Inflammatory macrophage (primary cell): ENCODE data around the gene CPLX1.
"Not testable (repeated sequence)": the region's sequence is repeated elsewhere in the genome, so short reads cannot be mapped to it uniquely, and the experiment has no call there.

Experiments used
- DNase-seq, 2 donors: peaks; one replicate each; pipeline ENCODE4 v3.0.0-alpha.2; 2020 to 2022

CPLX1 gene

DNA sequence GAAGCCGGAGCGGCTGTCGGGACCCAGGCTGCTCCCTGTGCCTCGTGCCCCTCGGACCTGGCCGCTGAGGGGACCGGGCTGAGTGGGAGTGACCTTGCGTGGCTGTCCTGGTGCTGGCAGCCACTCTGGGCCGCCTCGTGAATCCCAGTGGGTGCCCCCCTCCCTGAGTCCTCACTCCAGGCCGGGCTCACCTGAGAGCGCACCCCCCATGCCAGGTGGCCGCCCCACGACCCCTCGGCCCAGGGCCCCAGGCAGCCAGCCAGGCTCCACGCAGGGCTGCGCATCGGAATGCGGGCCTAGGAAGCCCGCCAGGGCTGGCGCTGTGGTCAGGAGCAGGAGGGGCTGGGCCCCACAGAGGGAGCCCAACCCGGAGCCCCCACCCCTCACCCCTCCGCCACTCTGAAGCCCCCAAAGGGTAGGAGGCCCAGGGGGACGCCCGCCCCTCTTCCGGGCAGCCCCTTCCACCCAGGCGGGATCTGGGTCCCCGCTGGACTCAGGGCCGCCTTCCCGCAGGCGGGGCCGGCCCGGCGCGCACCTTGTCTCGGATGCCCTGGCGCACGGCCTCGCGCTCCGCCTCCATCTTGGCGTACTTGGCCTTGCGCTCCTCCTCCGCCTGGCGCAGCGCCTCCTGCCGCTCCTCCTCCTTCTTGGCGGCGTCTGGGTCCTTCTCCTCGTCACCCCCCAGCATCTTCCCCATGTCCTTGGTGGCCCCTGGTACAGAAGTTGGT, 33.9 kb downstream of the CPLX1 start:
- no peak for DNase-seq

DNA sequence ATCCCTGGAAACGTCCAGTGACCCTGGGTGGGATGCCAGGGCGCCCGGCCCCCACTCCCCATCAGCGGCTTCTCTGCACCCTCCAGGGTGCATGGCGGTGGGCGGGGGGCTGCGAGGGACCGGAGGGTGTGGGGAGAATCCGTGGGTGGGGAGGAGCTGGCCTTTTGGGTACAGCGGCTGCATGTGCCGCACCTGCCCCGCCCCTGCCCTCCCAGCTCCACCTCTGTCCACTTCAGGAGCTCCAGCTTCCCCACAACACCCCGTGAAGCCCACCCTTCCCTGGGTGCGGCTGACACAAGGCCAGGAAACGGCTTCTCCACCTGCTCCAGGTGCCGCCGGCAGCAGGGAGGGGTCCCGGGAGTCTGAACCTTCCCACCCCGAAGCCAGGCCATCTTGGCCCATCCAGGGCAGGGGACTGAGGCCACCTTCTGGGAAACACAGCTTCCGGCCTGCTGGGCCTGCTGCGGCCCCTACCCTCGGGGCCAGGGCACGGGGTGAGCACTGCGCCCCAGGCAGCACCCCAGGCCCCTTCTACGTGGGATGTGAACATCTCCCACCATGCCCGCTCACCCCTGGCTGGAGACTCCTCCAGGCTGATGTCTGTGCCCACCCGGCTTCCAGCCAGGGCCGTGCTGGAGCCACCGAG, 34.6 kb downstream of the CPLX1 start:
- DNase-seq: no peak

DNA sequence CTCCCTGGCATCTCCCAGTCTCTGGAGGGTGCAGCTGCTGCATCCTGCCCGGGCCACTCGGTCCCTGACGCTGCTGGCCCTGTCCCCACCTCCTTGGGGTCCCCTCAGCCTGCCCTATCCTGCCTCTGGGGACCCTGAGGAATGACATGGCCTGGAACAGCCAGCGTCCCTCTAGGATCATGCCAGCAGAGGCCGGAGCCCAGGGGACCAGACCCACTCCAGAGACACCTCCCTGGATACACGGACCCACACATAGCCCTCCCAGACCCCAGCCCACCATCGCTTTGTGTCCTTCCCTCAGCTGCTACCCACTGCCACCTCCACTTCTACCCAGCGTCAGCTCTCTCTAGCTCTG, 35.5 kb downstream of the CPLX1 start:
- no peak for DNase-seq

DNA sequence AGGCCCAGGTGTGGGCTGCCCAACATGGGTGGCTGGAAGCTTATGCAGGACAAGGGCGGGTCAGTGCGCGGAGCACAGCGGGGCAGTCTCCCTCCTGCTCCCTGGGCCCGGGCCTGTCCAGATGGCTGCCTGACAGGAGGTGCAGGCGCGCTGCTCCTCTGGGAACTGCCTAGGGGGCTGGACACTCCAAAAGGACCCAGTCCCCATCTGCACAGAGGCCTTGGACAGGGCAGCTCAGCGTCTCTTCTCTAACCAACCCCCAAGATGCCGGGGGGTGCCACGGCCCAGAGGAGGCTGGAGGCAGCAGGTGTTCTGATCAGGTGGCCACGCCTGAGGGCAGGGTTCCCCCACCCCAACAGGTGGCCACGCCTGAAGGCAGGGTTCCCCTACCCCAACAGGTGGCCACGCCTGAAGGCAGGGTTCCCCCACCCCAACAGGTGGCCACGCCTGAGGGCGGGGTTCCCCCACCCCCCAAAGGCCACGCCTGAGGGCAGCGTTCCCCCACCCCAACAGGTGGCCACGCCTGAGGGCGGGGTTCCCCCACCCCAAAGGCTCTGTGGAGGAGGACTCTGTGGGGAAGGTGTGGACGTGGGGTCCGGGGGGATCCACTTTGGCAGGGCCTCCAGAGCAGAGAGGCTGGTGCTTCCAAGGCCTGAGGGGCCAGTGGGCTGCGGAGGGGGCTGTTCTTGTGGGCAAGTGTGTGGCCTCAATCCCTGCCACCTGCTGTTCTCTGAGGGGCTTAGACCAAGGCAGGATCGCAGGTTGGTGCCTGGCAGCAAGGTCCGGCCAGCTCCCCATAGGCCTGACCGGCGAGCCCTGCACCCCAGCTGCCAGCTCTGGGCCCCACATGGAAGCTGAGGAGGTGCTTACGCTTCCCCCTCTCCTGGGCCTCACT, 36.1 kb downstream of the CPLX1 start:
- no peak for DNase-seq

DNA sequence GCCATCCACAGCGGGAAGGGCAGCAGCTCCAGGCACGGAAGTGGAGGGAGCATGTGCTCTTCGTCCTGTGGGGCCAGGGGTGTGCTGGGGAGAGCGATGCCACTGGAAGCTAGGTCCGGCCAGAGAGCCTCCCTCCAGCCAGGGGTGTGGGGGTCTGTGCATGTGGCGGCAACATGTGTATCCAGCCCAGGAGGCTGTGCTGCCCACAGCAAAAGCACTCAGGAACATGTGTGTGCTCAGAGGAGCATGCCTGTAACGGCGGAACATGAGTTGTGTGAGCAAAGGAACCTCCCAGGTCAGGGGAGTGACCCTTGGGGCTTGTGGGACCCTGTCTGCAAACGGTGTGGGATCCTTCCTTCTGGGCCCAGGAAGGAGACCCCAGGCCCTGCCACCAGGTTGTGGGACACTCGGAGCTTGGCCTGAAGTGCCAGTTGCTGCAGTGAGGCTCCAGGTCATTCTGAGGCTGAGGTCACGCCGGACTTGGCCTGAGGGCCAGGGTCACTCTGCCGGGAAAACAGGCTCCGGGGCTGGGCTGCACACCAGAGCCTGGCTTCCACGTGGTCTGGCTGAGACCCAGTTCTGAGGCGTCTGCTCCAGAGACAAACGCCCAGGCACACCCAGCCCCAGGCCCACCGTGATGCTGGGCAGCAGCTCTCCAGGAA, 37.2 kb downstream of the CPLX1 start:
- no peak for DNase-seq

DNA sequence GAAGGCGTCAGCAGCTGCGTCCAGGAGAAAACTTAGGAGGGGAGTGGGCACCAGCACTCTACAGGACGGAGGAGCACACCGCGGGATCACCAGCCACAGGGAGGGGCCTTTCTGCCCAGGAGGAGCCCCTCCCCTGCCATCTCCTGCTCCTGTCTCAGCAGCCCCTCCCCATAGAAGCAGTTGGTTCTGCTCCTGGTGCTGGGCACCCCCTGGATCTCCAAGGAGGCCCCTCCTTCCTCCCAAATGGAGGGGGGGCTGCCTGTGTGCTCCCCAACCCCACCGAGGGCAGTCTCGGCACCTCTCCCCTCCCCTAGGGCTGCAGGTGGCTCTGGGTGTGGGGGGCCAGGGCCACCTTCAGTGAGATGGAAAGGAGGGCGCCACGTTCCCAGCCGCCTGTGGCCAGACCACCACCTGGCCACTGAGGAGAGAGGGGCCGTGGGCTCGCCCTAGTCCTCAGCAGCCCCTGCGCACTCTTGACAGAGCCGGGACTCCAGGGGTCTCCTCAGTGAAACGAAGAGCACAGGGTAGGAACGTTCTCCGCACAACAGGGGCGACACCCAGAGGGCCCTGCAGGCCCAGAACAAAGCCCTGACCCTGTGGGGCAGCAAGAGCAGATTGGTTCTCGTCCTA, 37.8 kb downstream of the CPLX1 start:
- no peak for DNase-seq

DNA sequence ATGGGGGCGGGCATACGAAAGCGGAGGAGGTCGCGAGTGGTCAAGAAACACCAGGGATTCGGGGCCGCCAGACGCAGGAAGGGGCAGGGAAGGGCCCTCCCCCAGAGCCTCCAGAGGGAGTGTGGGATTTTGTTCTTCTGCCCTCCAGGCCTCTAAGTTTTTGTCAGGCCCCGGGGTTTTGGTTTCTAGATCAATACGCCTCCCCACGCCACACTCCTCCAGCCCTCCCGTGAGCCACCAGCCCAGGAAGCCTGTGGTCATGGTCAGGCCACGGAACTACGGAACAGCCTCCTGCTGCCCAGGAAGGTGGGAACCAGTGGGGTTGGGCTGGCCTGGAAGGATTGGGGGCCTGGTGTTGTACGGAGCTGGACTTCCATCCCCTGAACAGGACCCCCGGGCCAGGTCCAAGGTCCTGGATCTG, 38.4 kb downstream of the CPLX1 start:
- no peak for DNase-seq

DNA sequence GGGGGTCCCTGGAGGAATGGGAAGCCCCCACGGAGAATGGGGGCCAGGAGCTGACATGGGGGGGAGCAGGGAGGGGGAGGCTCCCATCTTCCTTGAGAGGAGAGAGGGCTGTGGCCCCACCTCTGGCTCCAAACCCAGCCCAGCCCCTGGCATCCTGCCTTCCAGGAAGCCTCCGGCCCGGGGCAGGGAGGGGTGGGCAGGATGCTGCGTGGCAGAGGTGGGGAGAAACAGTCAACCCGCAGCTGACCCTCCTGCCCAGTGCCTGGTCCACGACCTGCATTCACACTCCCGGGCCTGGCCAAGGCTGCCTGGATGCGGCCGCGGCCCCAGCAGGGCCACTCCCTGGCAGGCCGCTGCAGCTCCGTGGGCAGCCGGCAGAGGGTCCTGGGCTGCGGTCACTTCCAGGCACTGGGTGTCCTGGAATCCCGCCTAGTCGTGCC, 39.0 kb downstream of the CPLX1 start:
- DNase-seq: no peak

DNA sequence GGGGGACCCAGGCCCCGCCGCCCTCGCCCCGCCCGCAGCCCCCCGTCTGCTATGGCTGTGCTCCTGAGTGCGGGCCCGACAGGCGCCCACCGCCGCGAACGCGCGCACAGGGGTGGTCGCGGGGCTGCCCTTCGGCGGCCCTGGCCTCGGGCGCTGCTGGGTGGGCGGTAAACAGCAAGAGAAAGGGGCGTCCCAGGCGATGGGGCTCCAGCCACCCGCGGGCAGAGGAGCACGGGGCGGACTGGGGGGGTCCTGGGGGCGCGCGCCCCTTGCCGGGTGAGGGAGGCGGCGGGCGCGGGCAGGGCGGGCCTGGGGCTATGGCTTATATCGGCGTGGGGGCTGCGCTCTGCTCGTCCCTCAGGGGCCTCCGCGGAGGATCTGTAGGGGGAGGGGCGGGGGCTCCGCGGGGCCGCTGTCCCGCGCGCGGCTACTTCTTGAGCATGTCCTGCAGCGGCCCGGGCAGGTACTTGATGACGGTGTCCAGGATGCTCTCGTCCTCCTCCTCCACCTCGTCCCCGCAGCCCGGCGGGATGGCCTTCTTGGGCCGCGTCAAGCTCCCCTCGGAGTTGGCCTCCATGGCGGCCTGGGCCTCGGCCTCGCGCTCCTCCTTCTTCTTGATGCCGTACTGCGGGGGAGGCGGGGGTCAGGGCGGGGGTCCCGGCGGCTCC, 39.7 kb downstream of the CPLX1 start:
- no peak for DNase-seq

DNA sequence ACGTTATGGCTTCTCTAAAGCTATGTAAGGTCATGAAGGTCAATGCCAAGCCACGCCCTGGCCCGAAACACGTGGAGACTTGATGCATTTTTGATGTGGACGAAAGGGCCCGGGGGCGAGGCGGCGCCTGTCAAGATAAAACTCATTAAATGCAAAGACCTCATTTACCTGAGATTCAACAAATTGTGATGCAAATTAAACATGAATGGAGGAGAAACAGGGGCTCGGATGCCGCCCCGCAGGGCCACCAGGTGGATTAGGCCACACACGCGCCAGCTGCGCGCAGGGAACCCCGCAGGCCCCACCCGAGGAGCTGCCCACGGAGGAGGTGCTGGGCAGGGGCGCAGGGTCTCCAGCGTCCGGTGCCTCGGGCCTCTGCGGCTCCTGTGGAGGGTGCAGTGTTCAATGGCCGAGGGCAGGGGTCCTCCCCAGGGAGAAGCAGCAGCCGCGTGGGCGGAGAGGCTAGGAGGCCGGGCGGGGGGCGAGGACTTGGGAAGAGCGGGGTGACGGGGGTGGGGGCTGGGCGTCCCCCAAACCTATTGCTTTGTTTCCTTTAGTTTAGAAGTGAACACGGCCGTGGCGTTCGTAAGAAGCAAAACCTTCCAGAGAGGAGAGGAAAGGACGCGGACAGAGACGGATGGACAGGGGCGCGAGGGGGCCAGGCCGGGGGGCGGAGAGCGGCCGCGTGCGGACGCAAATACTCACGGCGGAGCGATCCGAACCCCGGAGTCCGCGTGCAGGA, 40.4 kb downstream of the CPLX1 start:
- DNase-seq: no peak

DNA sequence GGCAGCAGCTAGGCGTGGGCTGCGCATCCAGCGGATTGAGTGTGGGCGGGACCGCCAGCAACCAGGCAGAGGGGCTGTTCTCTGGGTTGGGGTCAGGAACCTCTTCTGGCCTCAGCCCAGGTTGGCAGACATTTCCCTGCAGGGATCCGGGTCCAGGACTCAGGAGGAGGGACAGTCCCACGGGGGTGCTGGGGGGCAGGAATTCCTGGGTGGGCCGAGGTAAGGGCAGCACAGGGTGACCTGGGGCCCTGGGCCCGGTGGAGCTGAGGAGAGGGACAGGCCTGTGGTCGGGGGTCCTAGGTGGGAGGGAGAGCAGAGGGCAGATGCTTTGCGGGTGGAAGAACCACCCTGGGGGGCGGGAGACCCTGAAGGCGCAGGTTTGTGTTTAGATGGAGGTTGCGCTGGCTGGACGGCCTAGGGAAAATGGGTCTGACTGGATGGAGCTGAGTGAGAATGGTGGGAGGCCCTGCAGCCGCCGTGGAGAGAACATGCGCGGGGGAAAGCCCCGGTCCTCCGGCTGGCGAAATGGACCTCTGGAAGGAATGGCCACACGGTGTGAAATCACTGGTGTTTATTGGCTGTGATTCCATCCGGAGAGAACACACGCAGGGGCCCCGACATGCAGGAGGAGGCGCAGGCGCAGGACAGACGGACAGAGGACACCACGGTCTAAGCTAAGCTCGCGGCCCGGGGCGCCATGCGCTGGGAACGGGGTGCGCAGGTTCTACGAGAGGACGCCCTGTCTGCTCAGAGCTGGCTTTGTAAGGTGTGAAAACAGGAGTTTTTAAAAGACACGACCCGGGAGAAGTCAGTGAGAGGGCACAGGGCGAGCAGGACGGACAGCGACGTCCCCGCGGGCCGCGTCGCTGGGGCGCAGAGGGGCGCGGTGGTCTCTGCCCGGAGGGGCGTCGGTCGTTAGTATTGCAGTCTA, 41.3 kb downstream of the CPLX1 start:
- DNase-seq: no peak

DNA sequence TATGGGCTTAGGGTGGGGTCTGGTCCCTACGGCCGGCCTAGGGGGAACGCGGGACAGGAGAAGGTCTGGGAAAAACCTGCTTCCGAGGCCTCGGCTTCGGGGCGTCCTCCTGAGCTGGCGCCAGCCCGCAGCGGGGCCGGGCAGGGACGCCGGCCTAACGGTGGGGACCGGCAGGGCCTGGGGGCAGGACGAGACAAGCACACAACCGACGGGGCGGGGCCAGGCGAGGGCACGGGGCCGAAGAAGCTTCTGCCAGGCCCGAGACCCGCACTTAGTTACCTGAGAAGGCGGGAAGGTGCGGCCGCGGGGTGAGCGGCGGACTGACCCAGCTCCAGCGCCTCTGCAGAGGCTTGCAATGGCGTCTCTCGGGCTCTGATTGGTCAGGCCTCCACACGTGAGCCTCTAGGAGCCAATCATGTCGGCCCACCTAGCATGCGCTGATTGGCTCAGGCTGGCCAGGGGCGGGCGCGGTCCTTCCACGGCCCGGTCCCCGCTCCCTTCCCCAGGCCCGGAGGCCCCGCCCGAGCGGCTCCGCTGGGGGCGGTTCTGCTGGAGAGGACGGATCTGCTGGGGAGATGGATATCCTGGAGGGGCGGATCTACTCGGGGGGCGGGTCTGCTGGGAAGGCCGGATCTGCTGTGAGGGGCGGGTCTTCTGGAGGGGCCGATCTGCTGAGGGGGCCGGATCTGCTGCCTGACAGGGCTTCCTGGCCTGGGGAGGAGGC, 44.3 kb downstream of the CPLX1 start:
- peak; percentile 99 to 100 for DNase-seq

DNA sequence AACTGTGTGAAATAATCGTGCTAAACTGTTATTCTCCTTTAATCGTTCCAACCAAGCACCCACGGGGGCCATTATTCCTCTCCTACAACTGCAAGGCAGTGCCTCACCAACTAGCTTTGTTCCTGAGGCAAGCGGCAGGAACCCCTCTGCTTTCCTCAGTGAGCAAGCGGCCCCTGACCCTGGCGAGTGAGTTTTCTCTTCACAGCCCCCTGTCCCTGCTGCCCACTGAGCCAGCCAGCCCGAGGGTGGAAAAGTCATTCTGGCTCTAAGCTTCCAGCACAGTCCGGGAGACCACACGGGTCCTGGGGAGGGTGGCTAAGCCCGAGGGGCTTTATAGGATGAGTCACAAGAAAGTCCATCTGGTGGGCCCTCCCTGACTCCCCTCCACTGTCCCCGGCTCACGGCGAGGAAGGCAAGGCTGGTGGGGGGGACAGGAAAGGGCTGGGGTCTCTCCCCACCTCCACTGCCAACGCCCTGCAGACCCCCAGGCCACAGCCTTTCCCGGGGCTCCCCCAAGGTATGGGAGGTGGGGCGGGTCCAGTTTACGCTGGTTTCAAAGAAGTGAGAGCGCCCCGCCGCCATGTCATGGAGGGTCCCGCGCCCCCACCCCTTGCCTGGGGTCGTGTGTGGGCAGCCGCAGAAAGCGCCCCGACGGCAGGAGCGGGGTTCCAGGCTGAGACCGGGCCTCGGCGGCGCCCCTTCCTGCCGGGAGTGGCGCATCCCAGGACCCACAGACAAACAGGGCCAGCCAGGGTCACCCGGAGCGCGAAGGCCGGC, 45.0 kb downstream of the CPLX1 start:
- DNase-seq: no peak

DNA sequence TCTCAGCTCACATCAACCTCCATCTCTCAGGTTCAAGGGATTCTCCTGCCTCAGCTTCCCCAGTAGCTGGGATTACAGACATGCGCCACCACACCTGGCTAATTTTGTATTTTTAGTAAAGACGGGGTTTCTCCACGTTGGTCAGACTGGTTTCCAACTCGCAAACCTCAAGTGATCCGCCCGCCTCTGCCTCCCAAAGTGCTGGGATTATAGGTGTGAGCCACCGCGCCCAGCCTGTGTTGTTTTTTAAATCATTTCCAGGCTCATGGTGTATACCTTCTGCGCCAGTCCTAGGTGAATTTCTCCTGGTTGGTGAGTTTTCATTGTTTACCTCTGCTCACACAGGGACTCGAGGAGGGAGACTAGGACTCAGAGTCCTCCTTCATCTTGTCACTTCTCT, 45.7 kb downstream of the CPLX1 start:
- not testable (repeated sequence) for DNase-seq

DNA sequence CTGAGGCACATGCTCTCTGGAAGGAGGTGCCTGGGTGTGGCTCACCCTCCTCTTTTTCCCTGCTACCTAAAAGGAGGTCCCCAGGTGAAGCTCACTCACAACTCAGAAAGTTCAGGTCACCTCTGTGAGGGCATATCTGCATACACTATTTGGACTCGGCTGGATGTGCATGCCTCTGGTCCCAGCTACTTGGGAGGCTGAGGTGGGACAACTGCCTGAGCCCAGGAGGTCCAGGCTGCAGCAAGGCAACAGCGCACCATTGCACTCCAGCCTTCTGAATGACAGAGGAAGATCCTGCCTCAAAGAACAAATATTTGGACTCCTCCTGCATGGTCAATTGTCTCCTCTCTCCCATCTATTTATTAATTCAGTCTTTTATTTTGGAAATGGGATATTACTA, 46.4 kb downstream of the CPLX1 start:
- no peak for DNase-seq

DNA sequence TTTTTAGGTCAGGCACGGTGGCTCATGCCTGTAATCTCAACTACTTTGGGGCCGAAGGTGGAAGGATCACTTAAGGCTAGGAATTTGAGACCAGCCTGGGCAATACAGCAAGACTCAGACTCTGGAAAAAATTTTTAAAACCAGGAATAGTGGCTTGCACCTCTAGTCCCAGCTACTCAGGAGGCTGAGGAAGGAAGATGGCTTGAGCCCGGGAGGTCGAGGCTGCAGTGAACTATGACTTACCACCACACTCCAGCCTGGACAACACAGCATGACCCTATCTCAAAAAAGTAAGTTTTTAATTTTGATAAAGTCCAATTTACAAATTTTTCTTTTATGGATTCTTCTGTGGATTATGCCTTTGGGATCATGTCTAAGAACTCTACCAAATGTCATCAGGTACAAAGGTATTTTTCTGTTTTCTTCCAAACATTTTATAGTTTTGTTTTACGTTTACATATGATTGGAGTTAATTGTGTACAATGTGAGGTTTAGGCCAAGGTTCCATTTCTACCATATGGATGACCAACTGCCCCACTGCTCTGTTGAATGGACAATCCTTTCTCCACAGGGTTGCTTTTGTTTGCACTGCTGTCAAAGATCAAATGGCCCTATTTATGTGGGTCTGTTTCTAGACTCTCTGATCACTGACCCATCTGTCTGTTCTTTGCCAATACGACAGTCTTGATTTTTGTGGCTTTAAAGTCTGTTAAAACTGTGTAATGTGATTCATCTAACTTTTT, 48.2 kb downstream of the CPLX1 start:
- DNase-seq: no peak

DNA sequence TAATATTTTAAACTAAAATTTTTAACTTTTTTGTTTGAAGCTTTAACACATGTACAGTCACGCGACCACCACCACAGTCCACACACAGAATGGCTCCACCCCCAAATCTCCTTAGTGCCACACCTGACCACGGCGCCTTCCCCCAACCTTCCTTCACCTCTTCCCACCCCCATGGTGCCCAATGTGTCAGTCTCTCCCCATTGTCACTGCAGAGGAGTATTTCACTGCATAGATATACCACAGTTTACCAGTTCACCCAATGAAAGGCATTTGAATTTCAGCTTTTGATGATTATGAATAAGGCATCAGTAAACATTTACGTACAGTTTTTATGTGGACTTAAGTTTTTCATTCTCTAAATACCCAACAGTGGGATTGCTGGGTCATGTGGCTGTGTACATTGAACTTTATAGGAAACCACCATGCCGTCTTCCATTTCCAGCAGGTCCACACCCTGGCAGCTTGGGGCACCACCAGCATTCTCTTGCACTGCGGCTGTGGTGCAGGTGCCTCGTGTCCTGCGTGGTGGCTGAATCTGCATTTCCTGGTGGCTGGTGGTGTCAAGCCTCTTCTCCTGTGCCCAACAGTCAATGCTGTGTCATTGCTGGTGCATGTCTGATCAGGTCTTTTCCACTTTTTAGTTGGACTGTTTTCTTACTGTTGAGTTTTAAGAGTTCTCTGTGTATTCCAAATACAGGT, 49.0 kb downstream of the CPLX1 start:
- no peak for DNase-seq
